Loucy (cell line): ENCODE data around the gene EXTL1.

Source experiments
- H2AFZ ChIP-seq: fragments of 200-600 bp; sonication (generic); 2 replicates; pipeline ENCODE4 v1.6.0; 2016; ENCODE audit warnings: antibody characterized with exemption, mild to moderate bottlenecking, low read length, moderate library complexity
- H3F3A ChIP-seq: fragments of 200-600 bp; 2 replicates; pipeline ENCODE4 v1.6.0; 2016; ENCODE audit warnings: antibody characterized with exemption, low read depth, mild to moderate bottlenecking
- H3K27me3 ChIP-seq: fragments of 200-600 bp; sonication (generic); 2 replicates; pipeline ENCODE4 v1.6.1; 2014; ENCODE audit warnings: low read length, mild to moderate bottlenecking; ENCODE audit not compliant: insufficient read depth, poor library complexity, severe bottlenecking
- H3K36me3 ChIP-seq: fragments of 200-600 bp; sonication (generic); 2 replicates; pipeline ENCODE4 v1.6.1; 2016; ENCODE audit warnings: low read length; ENCODE audit not compliant: insufficient read depth
- H3K4me1 ChIP-seq: fragments of 200-600 bp; sonication (generic); 2 replicates; pipeline ENCODE4 v1.5.1; 2014; ENCODE audit warnings: low read length, mild to moderate bottlenecking; ENCODE audit not compliant: insufficient read depth, poor library complexity, severe bottlenecking
- H3K4me2 ChIP-seq: fragments of 200-600 bp; sonication (generic); 2 replicates; pipeline ENCODE4 v1.6.0; 2014; ENCODE audit warnings: antibody characterized with exemption, low read length, low read depth, mild to moderate bottlenecking; ENCODE audit not compliant: poor library complexity, severe bottlenecking
- H3K4me3 ChIP-seq: fragments of 200-600 bp; sonication (generic); 2 replicates; pipeline ENCODE4 v1.5.1; 2014; ENCODE audit warnings: low read length, mild to moderate bottlenecking, mixed read lengths; ENCODE audit not compliant: poor library complexity, severe bottlenecking
- H3K79me2 ChIP-seq: fragments of 200-600 bp; sonication (generic); 2 replicates; pipeline ENCODE4 v1.6.1; 2014; ENCODE audit warnings: low read length; ENCODE audit not compliant: insufficient read depth
- H3K9ac ChIP-seq: fragments of 200-600 bp; sonication (generic); 2 replicates; pipeline ENCODE4 v1.6.0; 2014; ENCODE audit warnings: mild to moderate bottlenecking, low read depth, low read length, moderate library complexity; ENCODE audit not compliant: poor library complexity, severe bottlenecking
- H3K9me2 ChIP-seq: fragments of 200-600 bp; sonication (generic); replicated peaks from 2 replicates; pipeline ENCODE4 v1.6.1; 2016; ENCODE audit warnings: low read depth, low read length, mixed read lengths
- H3K9me3 ChIP-seq: fragments of 200-600 bp; sonication (generic); 2 replicates; pipeline ENCODE4 v1.6.1; 2014; ENCODE audit warnings: mild to moderate bottlenecking, antibody characterized with exemption, low read length, low read depth; ENCODE audit not compliant: insufficient read depth
- H4K20me1 ChIP-seq: fragments of 200-600 bp; sonication (generic); 2 replicates; pipeline ENCODE4 v1.6.0; 2014; ENCODE audit warnings: antibody characterized with exemption, low read length, mild to moderate bottlenecking; ENCODE audit not compliant: insufficient read depth, poor library complexity, severe bottlenecking
- EZH2phosphoT487 ChIP-seq: fragments of 200-600 bp; IDR thresholded peaks from 2 replicates; pipeline ENCODE4 v1.6.1; 2018; ENCODE audit warnings: antibody characterized with exemption, mild to moderate bottlenecking, moderate library complexity, borderline replicate concordance
- TF ChIP-seq, protein P1 (sequence below): fragments of 200-600 bp; sonication (generic); conservative IDR thresholded peaks from 2 replicates; pipeline ENCODE4 v1.5.1; 2014; ENCODE audit warnings: mild to moderate bottlenecking, antibody characterized with exemption, low read length

EXTL1 gene

DNA sequence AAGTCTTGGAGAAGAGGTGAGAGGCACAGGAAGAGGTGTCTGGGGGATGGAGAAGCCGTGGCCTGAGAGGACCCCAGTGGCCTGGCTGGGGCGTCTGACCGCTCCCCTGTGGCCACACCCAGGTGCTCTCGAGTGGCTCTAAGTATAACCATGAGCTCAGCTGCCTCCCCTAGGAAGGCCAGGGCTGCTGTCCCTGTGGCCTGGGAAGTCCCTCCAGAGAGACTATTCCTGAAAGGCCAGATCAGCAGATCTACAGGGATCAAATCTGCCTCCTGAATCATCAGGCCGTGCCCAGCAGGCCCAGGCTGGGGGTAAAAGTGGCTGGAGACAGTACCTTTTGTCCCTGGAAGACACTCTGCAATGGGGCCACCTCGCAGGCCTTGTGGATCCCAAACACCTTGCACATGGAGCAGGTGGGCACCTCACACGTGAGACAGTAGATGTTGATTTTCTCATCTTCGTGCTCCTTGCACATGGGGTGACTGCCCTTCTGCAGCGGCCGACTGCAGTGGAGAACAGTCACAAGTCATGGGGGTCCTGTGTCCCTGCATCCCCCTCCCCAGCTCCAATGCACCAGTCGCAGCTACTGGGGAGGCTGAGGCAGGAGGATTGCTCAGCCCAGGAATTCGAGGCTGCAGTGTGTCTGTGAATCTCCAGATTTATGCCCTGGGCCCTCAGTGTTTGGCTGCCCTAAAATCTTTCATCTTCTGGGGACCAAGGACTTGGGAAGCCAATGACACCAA is 39.4 kb downstream of the EXTL1 start:
- H2AFZ ChIP-seq = no peak overlapping the region
- no peak overlapping the region for H3K4me2 ChIP-seq
- no peaks in the 10 kb centered on the region for H3F3A ChIP-seq
- H3K9me2 ChIP-seq = no peaks in the 10 kb centered on the region
- H3K79me2 ChIP-seq = no peaks in the 10 kb centered on the region
- H3K36me3 ChIP-seq = no peaks in the 10 kb centered on the region
- H3K27me3 ChIP-seq = no peaks in the 10 kb centered on the region
- no peak overlapping the region for H3K4me3 ChIP-seq
- H3K9ac ChIP-seq = no peak overlapping the region
- no peaks in the 10 kb centered on the region for H4K20me1 ChIP-seq
- no peak for TF ChIP-seq EZH2phosphoT487
- TF ChIP-seq, protein P1, sequence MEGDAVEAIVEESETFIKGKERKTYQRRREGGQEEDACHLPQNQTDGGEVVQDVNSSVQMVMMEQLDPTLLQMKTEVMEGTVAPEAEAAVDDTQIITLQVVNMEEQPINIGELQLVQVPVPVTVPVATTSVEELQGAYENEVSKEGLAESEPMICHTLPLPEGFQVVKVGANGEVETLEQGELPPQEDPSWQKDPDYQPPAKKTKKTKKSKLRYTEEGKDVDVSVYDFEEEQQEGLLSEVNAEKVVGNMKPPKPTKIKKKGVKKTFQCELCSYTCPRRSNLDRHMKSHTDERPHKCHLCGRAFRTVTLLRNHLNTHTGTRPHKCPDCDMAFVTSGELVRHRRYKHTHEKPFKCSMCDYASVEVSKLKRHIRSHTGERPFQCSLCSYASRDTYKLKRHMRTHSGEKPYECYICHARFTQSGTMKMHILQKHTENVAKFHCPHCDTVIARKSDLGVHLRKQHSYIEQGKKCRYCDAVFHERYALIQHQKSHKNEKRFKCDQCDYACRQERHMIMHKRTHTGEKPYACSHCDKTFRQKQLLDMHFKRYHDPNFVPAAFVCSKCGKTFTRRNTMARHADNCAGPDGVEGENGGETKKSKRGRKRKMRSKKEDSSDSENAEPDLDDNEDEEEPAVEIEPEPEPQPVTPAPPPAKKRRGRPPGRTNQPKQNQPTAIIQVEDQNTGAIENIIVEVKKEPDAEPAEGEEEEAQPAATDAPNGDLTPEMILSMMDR = no peak
- H3K9me3 ChIP-seq = no peaks in the 10 kb centered on the region
- no peaks in the 10 kb centered on the region for H3K4me1 ChIP-seq

DNA sequence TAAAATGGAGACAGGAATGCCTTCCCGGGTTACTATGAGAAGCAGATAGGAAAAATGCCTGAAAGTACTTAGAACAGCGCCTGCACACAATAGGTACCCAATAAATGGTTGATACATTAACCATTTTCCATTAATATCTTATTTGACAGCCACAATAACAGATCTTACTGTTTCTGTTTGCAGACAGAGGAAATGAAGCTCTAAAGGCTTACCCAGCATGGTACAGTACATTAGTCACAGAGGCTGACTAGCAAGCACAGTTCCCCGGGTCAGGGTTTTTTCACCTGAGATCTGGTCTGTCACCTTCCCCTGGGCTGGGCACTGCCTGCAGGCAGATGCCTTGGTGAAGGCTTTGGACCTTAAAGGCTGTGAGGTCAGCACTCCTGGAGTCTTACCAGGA is 43.0 kb downstream of the EXTL1 start:
- Histone ChIP-seq H3K4me2 (no peak overlapping the region), H3K36me3 (no peaks in the 10 kb centered on the region), H3K4me1 (no peaks in the 10 kb centered on the region), H3K9ac (no peak overlapping the region), H3K4me3 (no peak overlapping the region), H3K27me3 (no peaks in the 10 kb centered on the region), H2AFZ (no peak overlapping the region), H3F3A (no peaks in the 10 kb centered on the region), H4K20me1 (no peaks in the 10 kb centered on the region), H3K9me2 (no peaks in the 10 kb centered on the region), H3K9me3 (no peaks in the 10 kb centered on the region), H3K79me2 (no peaks in the 10 kb centered on the region)
- TF ChIP-seq, protein P1 = no peak

DNA sequence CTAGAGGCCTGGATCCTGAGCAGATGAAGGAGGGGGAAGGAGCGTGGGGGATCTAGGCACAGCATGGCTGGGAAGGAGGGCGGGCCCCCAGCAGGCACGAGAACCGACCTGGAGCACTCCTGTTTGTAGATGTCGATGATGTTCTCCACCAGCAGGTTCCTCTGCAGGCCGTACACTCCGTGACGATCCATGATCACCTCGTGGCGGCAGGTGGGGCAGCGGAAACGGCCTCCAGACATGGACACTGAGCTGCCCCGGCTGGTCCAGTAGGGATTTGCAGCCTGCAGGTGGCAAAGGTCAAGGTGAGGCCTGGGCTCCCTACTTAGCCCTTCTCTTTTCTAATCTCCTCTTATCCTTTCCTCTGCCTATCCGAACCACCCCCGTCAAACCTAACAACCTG is 44.6 kb downstream of the EXTL1 start:
- no peak overlapping the region for H3K9ac ChIP-seq
- H3K9me2 ChIP-seq = no peaks in the 10 kb centered on the region
- no peak overlapping the region for H2AFZ ChIP-seq

More for the DNA sequence above, 44.6 kb downstream of the EXTL1 start:
- TF ChIP-seq, protein P1 = no peak
- no peak for TF ChIP-seq EZH2phosphoT487
- H3K9me3 ChIP-seq = no peaks in the 10 kb centered on the region
- H3F3A ChIP-seq = 0 out of 2 replicates have a peak, but pooled peaks cover 3% of the 10 kb centered on the region
- H3K4me1 ChIP-seq = peaks cover 16% of the 10 kb centered on the region
- H3K4me3 ChIP-seq = no peak overlapping the region
- no peaks in the 10 kb centered on the region for H3K27me3 ChIP-seq
- no peaks in the 10 kb centered on the region for H3K79me2 ChIP-seq
- no peaks in the 10 kb centered on the region for H4K20me1 ChIP-seq
- H3K4me2 ChIP-seq = no peak overlapping the region
- H3K36me3 ChIP-seq = no peaks in the 10 kb centered on the region
